GM12878 (cell line): ENCODE data around the gene WSCD2. TPM values are rescaled to one million over a fixed set of nuclear protein-coding genes. Genes with fewer than 3 reads are reported as not detected.

ENCODE experiments used
- ATAC-seq: fragments of 200-7000 bp; cut with Tn5 transposase; 3 replicates; pipeline ENCODE4 v1.9.1; 2020; ENCODE audit warnings: mild to moderate bottlenecking, moderate library complexity
- BruUV-seq: library from RNA; stranded (reverse); fragments of 400-500 nt; replicated peaks from 2 replicates; lab custom pipeline; 2021; lab: Mats Ljungman, UMichigan
- CTCF ChIA-PET: fragments of 300-600 bp; sonication (Branson Sonifier 250); formaldehyde crosslinking; extraction: SDS; loops from one replicate; lab custom pipeline; 2021; ENCODE audit warnings: inconsistent platforms; lab: Yijun Ruan, JAX
- POLR2A ChIA-PET: fragments of 350-600 bp; formaldehyde crosslinking; extraction: SDS; loops from one replicate; lab custom pipeline; 2021; ENCODE audit warnings: inconsistent platforms; lab: Charles Lee
- RAD21 ChIA-PET: fragments of 300-600 bp; sonication (Branson Sonifier 250); formaldehyde crosslinking; loops from one replicate; lab custom pipeline; 2023; ENCODE audit warnings: antibody characterized with exemption; ENCODE audit not compliant: unreplicated experiment; lab: Charles Lee
- SMC1A ChIA-PET: fragments of 300-600 bp; sonication (Branson Sonifier 250); formaldehyde crosslinking; loops from one replicate; lab custom pipeline; 2023; ENCODE audit not compliant: unreplicated experiment, uncharacterized antibody; lab: Charles Lee
- DNase-seq: peaks from one replicate; pipeline ENCODE4 v3.0.0-alpha.2; 2011; ENCODE audit warnings: low read depth, low spot score
- FAIRE-seq: peaks from 3 replicates; lab custom pipeline; 2011; peaks lifted over from hg19 to GRCh38; lab: Jason Lieb, UNC
- H2AFZ ChIP-seq: 2 replicates; pipeline ENCODE4 v1.6.0; 2011; ENCODE audit warnings: low read depth, low read length, control low read depth; ENCODE audit not compliant: control insufficient read depth
- H3K27ac ChIP-seq: 2 replicates; pipeline ENCODE4 v1.5.1; 2011; ENCODE audit warnings: control low read depth; ENCODE audit not compliant: control insufficient read depth, insufficient read depth
- H3K27me3 ChIP-seq, 2 experiments: replicated peaks in 1 of 2; 2 replicates each; pipeline versions ENCODE4 v1.6.0 to v1.6.1; 2011; ENCODE audit warnings: low read length in 1 of 2; ENCODE audit not compliant: control insufficient read depth in 2 of 2, insufficient read depth in 2 of 2
- H3K36me3 ChIP-seq, 2 experiments: 2 replicates each; pipeline ENCODE4 v1.5.1; 2011; ENCODE audit warnings: low read length in 1 of 2; ENCODE audit not compliant: control insufficient read depth in 2 of 2, insufficient read depth in 2 of 2
- H3K4me1 ChIP-seq: 2 replicates; pipeline ENCODE4 v1.6.1; 2011; ENCODE audit warnings: mild to moderate bottlenecking, low read length, moderate library complexity, mixed read lengths; ENCODE audit not compliant: control insufficient read depth, insufficient read depth
- H3K4me2 ChIP-seq: 2 replicates; pipeline ENCODE4 v1.6.0; 2011; ENCODE audit warnings: control low read depth; ENCODE audit not compliant: control insufficient read depth, insufficient read depth
- H3K4me3 ChIP-seq: fragments of 200-600 bp; sonication (generic); 2 replicates; pipeline ENCODE4 v1.5.1; 2016
- H3K79me2 ChIP-seq: 2 replicates; pipeline ENCODE4 v1.6.0; 2011; ENCODE audit warnings: low read length; ENCODE audit not compliant: control insufficient read depth, insufficient read depth
- H3K9ac ChIP-seq: 2 replicates; pipeline ENCODE4 v1.8.0; 2011; ENCODE audit warnings: low read length, control low read depth, mixed read lengths; ENCODE audit not compliant: control insufficient read depth, insufficient read depth
- H3K9me3 ChIP-seq: replicated peaks from 3 replicates; pipeline ENCODE4 v1.5.1; 2011; ENCODE audit warnings: mild to moderate bottlenecking, low read length; ENCODE audit not compliant: control insufficient read depth, insufficient read depth
- H4K20me1 ChIP-seq: 2 replicates; pipeline ENCODE4 v1.6.0; 2011; ENCODE audit not compliant: control insufficient read depth, insufficient read depth
- CBX5 ChIP-seq: sonication (generic); IDR thresholded peaks from 2 replicates; pipeline ENCODE4 v1.6.1; 2016; ENCODE audit warnings: low read depth, moderate library complexity, mild to moderate bottlenecking, inconsistent platforms
- ELK1 ChIP-seq: IDR thresholded peaks from 2 replicates; pipeline ENCODE4 v1.6.1; 2012; ENCODE audit warnings: low read depth, low read length, improper control_type of control experiment
- IRF4 ChIP-seq: IDR thresholded peaks from 2 replicates; pipeline ENCODE4 v1.6.1; 2011; ENCODE audit warnings: low read depth, low read length
- JUND ChIP-seq: IDR thresholded peaks from 2 replicates; pipeline ENCODE4 v1.6.1; 2012; ENCODE audit warnings: low read depth, mild to moderate bottlenecking, low read length, improper control_type of control experiment, moderate library complexity
- MEF2B ChIP-seq: fragments of 450-650 bp; IDR thresholded peaks from 2 replicates; pipeline ENCODE4 v1.6.1; 2018; ENCODE audit warnings: mild to moderate bottlenecking, moderate library complexity; ENCODE audit not compliant: partially characterized antibody, poor library complexity, severe bottlenecking
- NFXL1 ChIP-seq: fragments of 450-650 bp; IDR thresholded peaks from 2 replicates; pipeline ENCODE4 v1.6.1; 2017; ENCODE audit warnings: antibody characterized with exemption, mild to moderate bottlenecking, borderline replicate concordance
- NR2F1 ChIP-seq: fragments of 450-650 bp; conservative IDR thresholded peaks from 2 replicates; pipeline ENCODE4 v1.6.1; 2017; ENCODE audit warnings: mild to moderate bottlenecking
- RB1 ChIP-seq: fragments of 450-650 bp; formaldehyde crosslinking; IDR thresholded peaks from 2 replicates; pipeline ENCODE4 v1.6.1; 2017; ENCODE audit warnings: mild to moderate bottlenecking, borderline replicate concordance
- RCOR1 ChIP-seq: conservative IDR thresholded peaks from 2 replicates; pipeline ENCODE4 v1.6.1; 2012; ENCODE audit warnings: low read depth, low read length, improper control_type of control experiment
- RUNX3 ChIP-seq: IDR thresholded peaks from 2 replicates; pipeline ENCODE4 v1.6.1; 2012; ENCODE audit warnings: low read length, inconsistent platforms
- WGBS: methylation state at CpG from one replicate; pipeline ENCODE4 v1.1.6; 2016; ENCODE audit warnings: low lambda C conversion rate; ENCODE audit not compliant: insufficient replicate concordance, insufficient coverage; ENCODE audit errors: missing lambda C conversion rate; 5-methylcytosine and 5-hydroxymethylcytosine counted together
- in situ Hi-C: fragments of 300-500 bp; cut with MboI; formaldehyde crosslinking; loops from 9 replicates; pipeline ENCODE4 v1.14.3; 2018; ENCODE audit warnings: mixed read lengths
- intact Hi-C: fragments of 100-400 bp; cut with micrococcal nuclease; formaldehyde crosslinking; loops from one replicate; pipeline ENCODE4 v1.14.2; 2022; ENCODE audit not compliant: unreplicated experiment
- polyA plus RNA-seq, 11 experiments: library from polyadenylated mRNA; depleted of rRNA in 4 of 11; unstranded in 6 of 11; stranded (reverse) in 5 of 11; fragments of >200 nt; fragmentation: Nextera tagmentation in 4 of 11; fragmentation: Illumina TruSeq in 1 of 11; extraction: Ambion mirVana in 4 of 11; extraction: Trizol in 1 of 11; gene quantifications; 1 replicate in 1 of 11; 2 replicates in 10 of 11; pipeline versions ENCODE4 v1.2.1 to v1.2.3, GENCODE V29; 2011 to 2016; ENCODE audit warnings: inconsistent platforms in 2 of 11, missing spikeins in 2 of 11, low read depth in 1 of 11
- total RNA-seq, 4 experiments: library from RNA; depleted of rRNA in 3 of 4; stranded (reverse); fragments of >200 nt in 3 of 4; fragmentation: Illumina TruSeq in 1 of 4; extraction: Trizol in 1 of 4; gene quantifications; 2 replicates each; pipeline versions ENCODE4 v1.2.1 to v1.2.3, GENCODE V29; 2013 to 2021

The WSCD2 gene
- total and polyA plus RNA-seq, 10 of the 15 experiments (the other 5 are each of a cell fraction or from before 2014, with no cell fraction given) = 0.41 TPM; not detected in 9

- WGBS = 34% methylated on average over 4 of the region's 4 CpGs
- H4K20me1 ChIP-seq = no peaks in the 10 kb centered on the region; the same call in 1 of the 2 replicates
- in situ Hi-C loops (no loop called here), intact Hi-C loops (no loop called here)
- no peak for ATAC-seq
- H3K27ac ChIP-seq = no peak overlapping the region
- H3K9ac ChIP-seq = no peak overlapping the region
- no peak for DNase-seq
- no peaks in the 10 kb centered on the region for H3K79me2 ChIP-seq
- TF ChIP-seq RUNX3 = no peak
- ChIA-PET POLR2A (no interaction called here), RAD21 (no interaction called here), CTCF (interaction anchor here (1.1 kb wide), 1 partner anchor 148 kb away, joined by 3 read pairs; no protein-coding TSS in a partner anchor), SMC1A (no interaction called here)
- no TSS peak for BruUV-seq
- no peaks in the 10 kb centered on the region for H3K9me3 ChIP-seq
- FAIRE-seq = no peak
- no peak overlapping the region for H3K4me3 ChIP-seq
- no peaks in the 10 kb centered on the region for H3K4me1 ChIP-seq
- H3K4me2 ChIP-seq = no peak overlapping the region
- no peak overlapping the region for H2AFZ ChIP-seq
- H3K27me3 ChIP-seq = peaks cover 0 to 2% of the 10 kb centered on the region in 2 experiments; a peak in 1 of 4 replicates
- H3K36me3 ChIP-seq = no peaks in the 10 kb centered on the region
These were observed 12.6 kb downstream of the WSCD2 start for GRCh38 chr12:108141600-108142130.

DNA sequence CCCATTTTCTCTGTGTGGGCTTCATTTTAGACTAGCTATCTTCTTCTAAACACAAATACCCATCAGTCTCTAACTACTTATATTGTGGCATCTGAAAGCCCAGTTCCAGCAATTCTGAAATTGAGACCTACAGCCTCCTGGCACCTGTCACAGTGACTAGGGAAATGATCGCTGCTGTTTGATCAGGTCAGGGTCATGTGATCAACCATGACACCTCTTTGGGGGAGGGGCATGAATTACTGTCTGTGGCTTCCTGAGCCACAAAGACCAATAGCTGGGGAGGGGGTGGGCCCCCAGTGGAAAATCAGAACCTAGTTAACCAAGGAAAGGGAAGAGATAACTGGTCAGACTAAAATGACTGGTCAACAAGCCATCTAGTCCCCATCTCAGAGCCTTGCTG is 14.1 kb downstream of the WSCD2 start:
- Histone ChIP-seq H2AFZ (no peak overlapping the region), H3K27ac (no peak overlapping the region), H3K4me2 (no peak overlapping the region), H3K79me2 (no peaks in the 10 kb centered on the region), H3K4me3 (no peak overlapping the region), H3K9me3 (no peaks in the 10 kb centered on the region), H3K36me3 (no peaks in the 10 kb centered on the region), H3K27me3 (peaks cover 2 to 4% of the 10 kb centered on the region in 2 experiments; a peak in 2 of 4 replicates), H3K9ac (no peak overlapping the region), H4K20me1 (no peaks in the 10 kb centered on the region; the same call in 1 of the 2 replicates), H3K4me1 (no peaks in the 10 kb centered on the region)
- ChIA-PET RAD21 (no interaction called here), CTCF (interaction anchor here (1.1 kb wide), 1 partner anchor 150 kb away, joined by 3 read pairs; no protein-coding TSS in a partner anchor), POLR2A (no interaction called here), SMC1A (no interaction called here)
- WGBS = 93% methylated on average over 1 of the region's 1 CpG
- BruUV-seq = no TSS peak
- DNase-seq = no peak
- TF ChIP-seq RB1 (no peak), NFXL1 (no peak), RCOR1 (no peak), IRF4 (no peak), ELK1 (no peak), JUND (no peak), MEF2B (no peak), RUNX3 (no peak), NR2F1 (no peak), CBX5 (no peak)
- intact Hi-C loops = no loop called here
- ATAC-seq = no peak
- in situ Hi-C loops = no loop called here
- no peak for FAIRE-seq
